Type B pancreatic cell (in vitro differentiated cells): ENCODE results near the gene CEP95. TPM values are rescaled to one million over a fixed set of nuclear protein-coding genes. Genes with fewer than 3 reads are reported as not detected.

Experiments used
- DNase-seq: peaks from one replicate; pipeline ENCODE4 v3.0.0; 2021; ENCODE audit warnings: mixed read lengths; ENCODE audit not compliant: unreplicated experiment; ENCODE audit errors: extremely low spot score
- H3K27ac Mint-ChIP-seq: 2 replicates; pipeline ENCODE4 v1.8.0; 2021; ENCODE audit warnings: mild to moderate bottlenecking, mixed read lengths
- H3K27me3 Mint-ChIP-seq: 2 replicates; pipeline ENCODE4 v1.8.0; 2021; ENCODE audit warnings: mixed read lengths
- H3K36me3 Mint-ChIP-seq: 2 replicates; pipeline ENCODE4 v1.8.0; 2021; ENCODE audit warnings: mixed read lengths
- H3K4me1 Mint-ChIP-seq: one replicate; pipeline ENCODE4 v1.8.0; 2021; ENCODE audit warnings: mixed read lengths; ENCODE audit not compliant: unreplicated experiment
- H3K4me3 Mint-ChIP-seq: 2 replicates; pipeline ENCODE4 v1.8.0; 2021; ENCODE audit warnings: mild to moderate bottlenecking, mixed read lengths
- H3K9me3 Mint-ChIP-seq: 2 replicates; pipeline ENCODE4 v1.8.0; 2021; ENCODE audit warnings: mixed read lengths
- CTCF ChIP-seq: fragments of 200-600 bp; sonication (generic); conservative IDR thresholded peaks from 2 replicates; pipeline ENCODE4 v1.5.0; 2021; ENCODE audit warnings: antibody characterized with exemption, mild to moderate bottlenecking
- total RNA-seq: library from RNA; stranded (reverse); gene quantifications from 2 replicates; pipeline ENCODE4 v1.2.1, GENCODE V29; 2021; ENCODE audit warnings: low replicate concordance

CEP95 gene
- total RNA-seq, 1 donor from 2014 or later: 76.2 TPM

GRCh38 chr17:64536913-64537312 is 30.1 kb downstream of the CEP95 start:
- no peak for TF ChIP-seq CTCF
- H3K9me3 Mint-ChIP-seq: no peaks in the 10 kb centered on the region
- no peak overlapping the region for H3K27ac Mint-ChIP-seq
- no peak for DNase-seq
- H3K27me3 Mint-ChIP-seq: no peaks in the 10 kb centered on the region
- peaks cover 23% of the 10 kb centered on the region for H3K36me3 Mint-ChIP-seq
- H3K4me3 Mint-ChIP-seq: no peak overlapping the region
- H3K4me1 Mint-ChIP-seq: no peaks in the 10 kb centered on the region

- DNase-seq: no peak
- no peaks in the 10 kb centered on the region for H3K27me3 Mint-ChIP-seq
- H3K27ac Mint-ChIP-seq: no peak overlapping the region
- no peak for TF ChIP-seq CTCF
- H3K36me3 Mint-ChIP-seq: peaks cover 24% of the 10 kb centered on the region
- no peak overlapping the region for H3K4me3 Mint-ChIP-seq
- H3K4me1 Mint-ChIP-seq: no peaks in the 10 kb centered on the region
- H3K9me3 Mint-ChIP-seq: no peaks in the 10 kb centered on the region
Observed at GRCh38 chr17:64537488-64537887, 30.7 kb downstream of the CEP95 start.

GRCh38 chr17:64538508-64539130 is 31.8 kb downstream of the CEP95 start:
- no peak for DNase-seq
- Mint-ChIP-seq H3K9me3 (no peaks in the 10 kb centered on the region), H3K4me3 (no peak overlapping the region), H3K27ac (peak overlapping the region; percentile 7), H3K4me1 (no peaks in the 10 kb centered on the region), H3K36me3 (peaks cover 20% of the 10 kb centered on the region), H3K27me3 (no peaks in the 10 kb centered on the region)
- no peak for TF ChIP-seq CTCF

GRCh38 chr17:64540118-64540776 is 33.5 kb downstream of the CEP95 start:
- H3K36me3 Mint-ChIP-seq: peaks cover 25% of the 10 kb centered on the region
- H3K4me1 Mint-ChIP-seq: no peaks in the 10 kb centered on the region
- no peaks in the 10 kb centered on the region for H3K27me3 Mint-ChIP-seq
- DNase-seq: no peak
- no peak overlapping the region for H3K27ac Mint-ChIP-seq
- no peak overlapping the region for H3K4me3 Mint-ChIP-seq
- no peaks in the 10 kb centered on the region for H3K9me3 Mint-ChIP-seq
- TF ChIP-seq CTCF: no peak

GRCh38 chr17:64544742-64545141 is 38.0 kb downstream of the CEP95 start:
- H3K4me1 Mint-ChIP-seq: no peaks in the 10 kb centered on the region
- no peak overlapping the region for H3K4me3 Mint-ChIP-seq
- no peak for DNase-seq
- H3K36me3 Mint-ChIP-seq: peaks cover 12% of the 10 kb centered on the region
- no peak for TF ChIP-seq CTCF
- no peaks in the 10 kb centered on the region for H3K27me3 Mint-ChIP-seq
- no peaks in the 10 kb centered on the region for H3K9me3 Mint-ChIP-seq
- H3K27ac Mint-ChIP-seq: no peak overlapping the region
